ENCODE results near the gene POT1. TPM values are rescaled to one million over a fixed set of nuclear protein-coding genes. Genes with fewer than 3 reads are reported as not detected.

The POT1 gene
- total RNA-seq, 1 experiment from 2014 or later, result 20.2 TPM

DNA sequence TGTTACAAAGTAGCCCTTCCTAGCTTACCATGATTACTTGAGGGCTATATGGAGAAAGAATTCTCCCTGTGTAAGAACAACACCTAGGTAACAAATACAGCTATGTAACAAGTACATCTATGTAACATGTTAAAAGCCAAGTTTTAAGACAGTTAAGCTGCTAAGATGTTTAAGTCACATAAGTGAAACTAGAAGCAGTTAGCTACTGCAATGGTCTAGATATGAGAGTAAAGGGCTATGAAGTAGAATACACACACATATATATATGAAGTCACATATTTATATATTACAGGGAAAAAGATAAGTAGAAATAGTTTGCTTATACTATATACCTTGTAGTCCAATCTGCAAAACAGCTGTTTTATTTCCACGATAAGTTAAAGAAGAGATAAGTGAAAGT is 14.4 kb downstream of the POT1 start:
- ChIA-PET POLR2A (no interaction called here), CTCF (no interaction called here)
- Mint-ChIP-seq H3K9me3 (no peaks in the 10 kb centered on the region), H3K4me1 (peaks cover 4% of the 10 kb centered on the region; the same call in 1 of the 2 replicates), H3K4me3 (no peak overlapping the region), H3K27me3 (ENCODE audit: low read depth) (no peaks in the 10 kb centered on the region), H3K36me3 (no peaks in the 10 kb centered on the region), H3K27ac (no peak overlapping the region)
- no peak for ATAC-seq
- no peak for TF ChIP-seq RELA (CRISPR knock-in tag; IDR thresholded peaks at IDR 0.05; ENCODE audit: borderline replicate concordance)
- no peak for TF ChIP-seq ZMAT4 (CRISPR knock-in tag; IDR thresholded peaks at IDR 0.05)
- DNase-seq (ENCODE audit: low spot score), result no peak

- DNase-seq (ENCODE audit: low spot score) (no peak), ATAC-seq (no peak)
- CTCF ChIA-PET, result interaction anchor here (0.5 kb wide), 1 partner anchor 368 kb away, joined by 3 read pairs; no protein-coding TSS in a partner anchor
- Mint-ChIP-seq H3K27ac (no peak overlapping the region), H3K27me3 (ENCODE audit: low read depth) (no peaks in the 10 kb centered on the region), H3K9me3 (no peaks in the 10 kb centered on the region), H3K4me1 (peaks cover 4% of the 10 kb centered on the region; the same call in 1 of the 2 replicates), H3K36me3 (no peaks in the 10 kb centered on the region), H3K4me3 (no peak overlapping the region)
- TF ChIP-seq ATF2 (CRISPR knock-in tag; IDR thresholded peaks at IDR 0.05; ENCODE audit: borderline replicate concordance, low read depth) (no peak), USF1 (CRISPR knock-in tag; IDR thresholded peaks at IDR 0.05) (no peak), ATF6 (CRISPR knock-in tag; IDR thresholded peaks at IDR 0.05) (no peak), OVOL2 (CRISPR knock-in tag; IDR thresholded peaks at IDR 0.05; ENCODE audit: borderline replicate concordance) (no peak), SOX15 (CRISPR knock-in tag; IDR thresholded peaks at IDR 0.05) (no peak)
- TF ChIP-seq, protein P1, sequence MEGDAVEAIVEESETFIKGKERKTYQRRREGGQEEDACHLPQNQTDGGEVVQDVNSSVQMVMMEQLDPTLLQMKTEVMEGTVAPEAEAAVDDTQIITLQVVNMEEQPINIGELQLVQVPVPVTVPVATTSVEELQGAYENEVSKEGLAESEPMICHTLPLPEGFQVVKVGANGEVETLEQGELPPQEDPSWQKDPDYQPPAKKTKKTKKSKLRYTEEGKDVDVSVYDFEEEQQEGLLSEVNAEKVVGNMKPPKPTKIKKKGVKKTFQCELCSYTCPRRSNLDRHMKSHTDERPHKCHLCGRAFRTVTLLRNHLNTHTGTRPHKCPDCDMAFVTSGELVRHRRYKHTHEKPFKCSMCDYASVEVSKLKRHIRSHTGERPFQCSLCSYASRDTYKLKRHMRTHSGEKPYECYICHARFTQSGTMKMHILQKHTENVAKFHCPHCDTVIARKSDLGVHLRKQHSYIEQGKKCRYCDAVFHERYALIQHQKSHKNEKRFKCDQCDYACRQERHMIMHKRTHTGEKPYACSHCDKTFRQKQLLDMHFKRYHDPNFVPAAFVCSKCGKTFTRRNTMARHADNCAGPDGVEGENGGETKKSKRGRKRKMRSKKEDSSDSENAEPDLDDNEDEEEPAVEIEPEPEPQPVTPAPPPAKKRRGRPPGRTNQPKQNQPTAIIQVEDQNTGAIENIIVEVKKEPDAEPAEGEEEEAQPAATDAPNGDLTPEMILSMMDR (IDR thresholded peaks at IDR 0.05), result no peak
- TF ChIP-seq, protein P2, sequence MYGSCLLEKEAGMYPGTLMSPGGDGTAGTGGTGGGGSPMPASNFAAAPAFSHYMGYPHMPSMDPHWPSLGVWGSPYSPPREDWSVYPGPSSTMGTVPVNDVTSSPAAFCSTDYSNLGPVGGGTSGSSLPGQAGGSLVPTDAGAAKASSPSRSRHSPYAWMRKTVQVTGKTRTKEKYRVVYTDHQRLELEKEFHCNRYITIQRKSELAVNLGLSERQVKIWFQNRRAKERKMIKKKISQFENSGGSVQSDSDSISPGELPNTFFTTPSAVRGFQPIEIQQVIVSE (CRISPR knock-in tag; IDR thresholded peaks at IDR 0.05; ENCODE audit: borderline replicate concordance), result no peak
- TF ChIP-seq, protein P3, sequence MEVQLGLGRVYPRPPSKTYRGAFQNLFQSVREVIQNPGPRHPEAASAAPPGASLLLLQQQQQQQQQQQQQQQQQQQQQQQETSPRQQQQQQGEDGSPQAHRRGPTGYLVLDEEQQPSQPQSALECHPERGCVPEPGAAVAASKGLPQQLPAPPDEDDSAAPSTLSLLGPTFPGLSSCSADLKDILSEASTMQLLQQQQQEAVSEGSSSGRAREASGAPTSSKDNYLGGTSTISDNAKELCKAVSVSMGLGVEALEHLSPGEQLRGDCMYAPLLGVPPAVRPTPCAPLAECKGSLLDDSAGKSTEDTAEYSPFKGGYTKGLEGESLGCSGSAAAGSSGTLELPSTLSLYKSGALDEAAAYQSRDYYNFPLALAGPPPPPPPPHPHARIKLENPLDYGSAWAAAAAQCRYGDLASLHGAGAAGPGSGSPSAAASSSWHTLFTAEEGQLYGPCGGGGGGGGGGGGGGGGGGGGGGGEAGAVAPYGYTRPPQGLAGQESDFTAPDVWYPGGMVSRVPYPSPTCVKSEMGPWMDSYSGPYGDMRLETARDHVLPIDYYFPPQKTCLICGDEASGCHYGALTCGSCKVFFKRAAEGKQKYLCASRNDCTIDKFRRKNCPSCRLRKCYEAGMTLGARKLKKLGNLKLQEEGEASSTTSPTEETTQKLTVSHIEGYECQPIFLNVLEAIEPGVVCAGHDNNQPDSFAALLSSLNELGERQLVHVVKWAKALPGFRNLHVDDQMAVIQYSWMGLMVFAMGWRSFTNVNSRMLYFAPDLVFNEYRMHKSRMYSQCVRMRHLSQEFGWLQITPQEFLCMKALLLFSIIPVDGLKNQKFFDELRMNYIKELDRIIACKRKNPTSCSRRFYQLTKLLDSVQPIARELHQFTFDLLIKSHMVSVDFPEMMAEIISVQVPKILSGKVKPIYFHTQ (CRISPR knock-in tag; IDR thresholded peaks at IDR 0.05), result no peak
- POLR2A ChIA-PET, result no interaction called here
Observed at GRCh38 chr7:124914298-124914697, 15.3 kb downstream of the POT1 start.

GRCh38 chr7:124912972-124913371 is 16.7 kb downstream of the POT1 start:
- Mint-ChIP-seq H3K36me3 (no peaks in the 10 kb centered on the region), H3K4me1 (peaks cover 1% of the 10 kb centered on the region; the same call in 1 of the 2 replicates), H3K9me3 (no peaks in the 10 kb centered on the region), H3K27ac (no peak overlapping the region), H3K27me3 (ENCODE audit: low read depth) (no peaks in the 10 kb centered on the region), H3K4me3 (no peak overlapping the region)
- DNase-seq (ENCODE audit: low spot score) (no peak), ATAC-seq (no peak)
- ChIA-PET CTCF (no interaction called here), POLR2A (no interaction called here)
- no peak for TF ChIP-seq ESRRA (CRISPR knock-in tag; IDR thresholded peaks at IDR 0.05; ENCODE audit: borderline replicate concordance)
- TF ChIP-seq, protein P4, sequence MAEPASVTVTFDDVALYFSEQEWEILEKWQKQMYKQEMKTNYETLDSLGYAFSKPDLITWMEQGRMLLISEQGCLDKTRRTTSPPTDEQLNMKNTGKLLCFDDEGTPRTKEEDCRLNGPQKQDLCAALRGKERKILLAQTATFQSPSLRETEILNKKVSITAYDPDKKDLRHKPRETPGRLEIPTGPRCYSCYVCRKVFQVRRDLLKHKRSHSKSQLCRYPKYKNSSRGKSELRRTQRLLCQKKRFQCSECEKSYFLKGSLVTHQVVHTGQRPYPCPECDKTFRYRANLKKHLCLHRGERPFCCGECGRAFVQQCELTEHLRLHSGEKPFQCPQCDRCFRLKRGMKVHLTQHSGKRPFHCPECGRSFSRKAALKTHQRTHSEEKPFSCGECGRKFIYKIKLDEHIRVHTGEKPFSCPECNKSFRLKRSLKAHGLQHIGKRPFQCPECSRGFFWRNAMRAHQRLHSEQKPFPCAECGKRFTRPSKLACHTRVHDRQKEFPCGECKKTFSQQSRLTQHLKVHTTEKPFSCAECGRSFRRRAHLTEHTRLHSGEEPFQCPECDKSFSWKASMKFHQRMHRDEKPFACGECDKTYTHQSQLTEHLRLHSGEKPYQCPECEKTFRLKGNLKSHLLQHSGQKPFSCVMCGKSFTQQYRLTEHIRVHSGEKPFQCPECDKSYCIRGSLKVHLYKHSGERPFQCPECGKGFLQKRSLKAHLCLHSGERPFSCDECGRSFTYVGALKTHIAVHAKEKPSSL (CRISPR knock-in tag; conservative IDR thresholded peaks at IDR 0.05), result no peak
- TF ChIP-seq, protein P1 (IDR thresholded peaks at IDR 0.05), result no peak
- TF ChIP-seq, protein P5, sequence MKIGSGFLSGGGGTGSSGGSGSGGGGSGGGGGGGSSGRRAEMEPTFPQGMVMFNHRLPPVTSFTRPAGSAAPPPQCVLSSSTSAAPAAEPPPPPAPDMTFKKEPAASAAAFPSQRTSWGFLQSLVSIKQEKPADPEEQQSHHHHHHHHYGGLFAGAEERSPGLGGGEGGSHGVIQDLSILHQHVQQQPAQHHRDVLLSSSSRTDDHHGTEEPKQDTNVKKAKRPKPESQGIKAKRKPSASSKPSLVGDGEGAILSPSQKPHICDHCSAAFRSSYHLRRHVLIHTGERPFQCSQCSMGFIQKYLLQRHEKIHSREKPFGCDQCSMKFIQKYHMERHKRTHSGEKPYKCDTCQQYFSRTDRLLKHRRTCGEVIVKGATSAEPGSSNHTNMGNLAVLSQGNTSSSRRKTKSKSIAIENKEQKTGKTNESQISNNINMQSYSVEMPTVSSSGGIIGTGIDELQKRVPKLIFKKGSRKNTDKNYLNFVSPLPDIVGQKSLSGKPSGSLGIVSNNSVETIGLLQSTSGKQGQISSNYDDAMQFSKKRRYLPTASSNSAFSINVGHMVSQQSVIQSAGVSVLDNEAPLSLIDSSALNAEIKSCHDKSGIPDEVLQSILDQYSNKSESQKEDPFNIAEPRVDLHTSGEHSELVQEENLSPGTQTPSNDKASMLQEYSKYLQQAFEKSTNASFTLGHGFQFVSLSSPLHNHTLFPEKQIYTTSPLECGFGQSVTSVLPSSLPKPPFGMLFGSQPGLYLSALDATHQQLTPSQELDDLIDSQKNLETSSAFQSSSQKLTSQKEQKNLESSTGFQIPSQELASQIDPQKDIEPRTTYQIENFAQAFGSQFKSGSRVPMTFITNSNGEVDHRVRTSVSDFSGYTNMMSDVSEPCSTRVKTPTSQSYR (CRISPR knock-in tag; IDR thresholded peaks at IDR 0.05), result no peak

All from WTC11 (cell line).